GM19397 (cell line): ENCODE results near the gene TTC9.
A peak's percentile ranks its signal among the peaks of the same experiment; 100 is the strongest.

Experiments used
- ATAC-seq: cut with Tn5 transposase; IDR thresholded peaks from one replicate; pipeline ENCODE4 v1.9.1; 2021; ENCODE audit warnings: mild to moderate bottlenecking, moderate library complexity; ENCODE audit not compliant: unreplicated experiment

TTC9 gene

GRCh38 chr14:70641548-70642302, at the start of gene TTC9:
Gene TTC9 (plus strand): TSS chr14:70641916. CDS start chr14:70642130, 214 bp downstream.
- no peak for ATAC-seq

- no peak for ATAC-seq
Observed at GRCh38 chr14:70594461-70594860, 47.3 kb upstream of the TTC9 start.

GRCh38 chr14:70595443-70596185, 46.1 kb upstream of the TTC9 start:
- ATAC-seq = no peak

GRCh38 chr14:70597731-70598130, 44.0 kb upstream of the TTC9 start:
- no peak for ATAC-seq

GRCh38 chr14:70599345-70599744, 42.4 kb upstream of the TTC9 start:
- ATAC-seq = no peak

GRCh38 chr14:70600382-70601157, 41.1 kb upstream of the TTC9 start, which contains the start of gene MED6:
Gene MED6 (minus strand): TSS chr14:70600655. CDS start chr14:70600637, 18 bp downstream.
- peak; percentile 82 for ATAC-seq

GRCh38 chr14:70601162-70601561, 40.6 kb upstream of the TTC9 start:
- no peak for ATAC-seq

GRCh38 chr14:70602254-70602653, 39.5 kb upstream of the TTC9 start:
- ATAC-seq = no peak

- ATAC-seq = no peak
Observed at GRCh38 chr14:70611216-70611615, 30.5 kb upstream of the TTC9 start.

GRCh38 chr14:70616646-70617045, 25.1 kb upstream of the TTC9 start:
- no peak for ATAC-seq

- ATAC-seq = no peak
Observed at GRCh38 chr14:70618314-70618713, 23.4 kb upstream of the TTC9 start.

- no peak for ATAC-seq
Observed at GRCh38 chr14:70619708-70620107, 22.0 kb upstream of the TTC9 start.

- ATAC-seq = no peak
Observed at GRCh38 chr14:70622111-70622712, 19.5 kb upstream of the TTC9 start.

GRCh38 chr14:70624972-70625371, 16.7 kb upstream of the TTC9 start:
- ATAC-seq = no peak

GRCh38 chr14:70631948-70632347, 9.8 kb upstream of the TTC9 start:
- no peak for ATAC-seq

- ATAC-seq = no peak
Observed at GRCh38 chr14:70635971-70636595, 5.6 kb upstream of the TTC9 start.

GRCh38 chr14:70638416-70638815, 3.3 kb upstream of the TTC9 start:
- no peak for ATAC-seq

GRCh38 chr14:70640938-70641547, 673 bp upstream of the TTC9 start:
- ATAC-seq = peak; percentile 58

- ATAC-seq = no peak
Observed at GRCh38 chr14:70642303-70643235, 853 bp downstream of the TTC9 start.
